IPS-18c (cell line): Measurements from ENCODE around the gene ZNF735.
"Not testable (repeated sequence)": the region's sequence is repeated elsewhere in the genome, so short reads cannot be mapped to it uniquely, and the experiment has no call there.

Source experiments
- H3K4me3 ChIP-seq: 2 replicates; pipeline ENCODE4 v1.7.0; 2013; ENCODE audit warnings: low read depth, mild to moderate bottlenecking, low read length, moderate library complexity; ENCODE audit not compliant: insufficient read depth
- H3K9me3 ChIP-seq: one replicate; pipeline ENCODE4 v1.6.1; 2013; ENCODE audit warnings: mild to moderate bottlenecking, low read length, moderate library complexity; ENCODE audit not compliant: control insufficient read depth, insufficient read depth

The ZNF735 gene

DNA sequence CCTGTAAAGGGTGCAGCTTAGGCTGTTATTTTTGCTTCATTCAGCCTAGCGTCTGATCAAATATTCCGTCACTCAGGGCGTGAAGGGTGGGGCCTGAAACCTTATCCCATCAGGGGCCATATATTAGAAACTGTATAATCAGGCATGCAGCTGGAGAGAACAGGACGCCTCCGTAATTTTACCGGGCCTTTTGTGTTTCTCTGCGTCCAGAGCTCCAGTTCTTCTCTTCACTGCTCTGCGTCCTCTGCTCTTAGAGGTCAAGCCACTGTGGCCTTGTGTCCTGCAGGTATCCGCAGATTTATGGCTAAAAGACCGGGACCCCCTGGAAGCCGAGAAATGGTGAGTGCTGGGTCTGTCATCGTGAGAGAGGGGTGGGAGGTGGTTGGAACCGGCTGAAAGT is at the start of gene ZNF735:
Gene ZNF735 (plus strand): TSS at position 301 of the 400 bp plus-strand sequence. CDS start 0 bp downstream, at position 301.
- no peak within 1 kb of the TSS for H3K4me3 ChIP-seq
- H3K9me3 ChIP-seq = peaks cover 25% of the 10 kb centered on the region

DNA sequence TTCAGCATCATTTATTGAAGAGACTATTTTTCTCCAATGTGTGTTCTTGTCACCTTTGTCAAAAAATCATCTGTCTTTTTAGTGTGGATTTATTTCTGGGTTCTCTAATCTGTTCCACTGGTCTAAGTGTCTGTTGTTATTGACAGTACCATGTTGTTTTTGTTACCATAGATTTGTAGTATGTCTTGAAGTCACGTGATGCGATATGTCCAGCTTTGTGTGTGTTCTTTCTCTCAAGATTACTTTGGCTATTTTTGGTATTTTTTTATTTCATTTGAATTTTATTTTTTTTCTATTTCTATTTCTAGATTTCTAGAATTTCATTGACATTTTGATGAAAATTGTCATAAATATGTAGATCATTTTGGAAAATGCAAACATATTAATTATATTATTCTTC is 36.0 kb upstream of the ZNF735 start:
- H3K4me3 ChIP-seq = not testable (repeated sequence)
- peaks cover 10% of the 10 kb centered on the region for H3K9me3 ChIP-seq

DNA sequence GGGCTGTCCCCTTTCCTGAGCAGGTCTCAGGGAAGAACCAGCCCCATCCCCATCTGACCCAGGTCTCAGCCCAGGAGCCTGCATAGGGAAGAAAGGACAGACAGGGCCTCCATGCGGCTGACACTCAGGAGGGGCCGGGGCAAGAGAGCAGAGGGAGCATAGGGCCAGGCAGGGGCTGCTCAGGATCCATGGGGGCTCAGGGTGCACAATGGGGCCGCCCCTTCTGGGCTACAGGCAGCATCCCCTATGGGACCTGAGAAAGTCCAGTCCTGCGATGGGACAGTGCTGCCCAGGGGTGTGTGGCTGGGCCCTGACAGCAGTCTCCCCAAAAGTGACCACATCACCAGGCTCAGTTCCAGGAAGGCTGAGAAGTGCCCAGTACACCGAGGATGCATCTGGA is 32.7 kb upstream of the ZNF735 start:
- peaks cover 8% of the 10 kb centered on the region for H3K9me3 ChIP-seq
- H3K4me3 ChIP-seq = no peak overlapping the region

DNA sequence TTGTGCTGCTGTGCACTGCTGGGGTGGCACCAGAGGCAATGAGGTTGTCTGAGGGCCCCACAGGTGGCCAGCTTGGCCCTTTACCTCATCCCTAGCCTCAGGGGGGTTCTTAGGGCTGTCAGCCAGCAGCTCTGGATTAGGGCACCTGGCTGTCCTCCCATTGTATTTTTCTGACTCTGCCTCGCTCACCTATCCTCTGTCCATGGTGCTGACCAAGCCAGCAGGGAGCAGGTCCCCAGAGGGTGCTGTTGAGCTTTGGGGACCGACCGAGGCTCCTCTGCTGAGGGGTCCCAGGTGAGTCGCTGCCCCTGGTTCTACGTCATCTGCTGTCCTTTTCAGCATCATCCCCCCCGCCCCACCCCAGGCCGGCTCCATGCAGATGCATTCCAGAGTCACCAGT is 32.1 kb upstream of the ZNF735 start:
- Histone ChIP-seq H3K9me3 (peaks cover 9% of the 10 kb centered on the region), H3K4me3 (no peak overlapping the region)

DNA sequence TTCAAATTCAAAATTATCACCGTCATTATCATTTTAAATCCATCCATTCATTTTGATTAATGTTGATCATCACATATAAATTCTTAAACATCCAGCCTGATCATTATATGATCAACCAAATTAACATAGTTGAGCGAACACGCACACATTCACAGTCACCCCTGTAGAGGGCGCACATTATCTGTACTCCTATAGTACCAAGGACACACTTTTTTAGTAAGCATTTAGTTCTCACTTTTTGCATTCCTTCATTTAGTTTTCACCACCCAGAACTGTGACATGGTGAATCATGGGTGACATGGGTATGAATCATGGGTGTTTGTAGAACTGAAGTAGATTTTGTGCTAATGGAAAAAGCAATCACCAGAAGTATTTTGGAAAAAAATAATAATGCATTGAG is 26.0 kb upstream of the ZNF735 start:
- Histone ChIP-seq H3K4me3 (no peak overlapping the region), H3K9me3 (peaks cover 20% of the 10 kb centered on the region)

DNA sequence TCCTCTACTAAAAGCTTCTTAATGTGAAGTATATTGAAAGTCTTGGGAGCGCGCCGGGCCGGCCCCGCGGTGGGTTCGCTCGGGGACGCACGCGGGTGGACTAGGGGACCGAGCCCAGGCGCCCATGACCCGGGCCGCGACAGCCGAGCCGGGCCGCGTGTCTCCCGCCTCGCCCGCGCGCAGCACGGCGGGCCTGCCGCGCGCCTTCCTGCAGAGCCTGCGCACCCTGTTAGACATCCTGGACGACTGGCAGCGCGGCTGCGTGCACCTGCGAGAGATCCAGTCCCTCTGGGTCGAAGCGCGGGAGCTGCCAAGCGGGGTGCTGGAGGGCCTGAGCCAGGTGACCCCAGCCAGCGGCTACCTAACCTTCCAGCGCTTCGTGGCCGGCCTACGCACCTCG is 25.4 kb upstream of the ZNF735 start:
- H3K9me3 ChIP-seq = peaks cover 20% of the 10 kb centered on the region

DNA sequence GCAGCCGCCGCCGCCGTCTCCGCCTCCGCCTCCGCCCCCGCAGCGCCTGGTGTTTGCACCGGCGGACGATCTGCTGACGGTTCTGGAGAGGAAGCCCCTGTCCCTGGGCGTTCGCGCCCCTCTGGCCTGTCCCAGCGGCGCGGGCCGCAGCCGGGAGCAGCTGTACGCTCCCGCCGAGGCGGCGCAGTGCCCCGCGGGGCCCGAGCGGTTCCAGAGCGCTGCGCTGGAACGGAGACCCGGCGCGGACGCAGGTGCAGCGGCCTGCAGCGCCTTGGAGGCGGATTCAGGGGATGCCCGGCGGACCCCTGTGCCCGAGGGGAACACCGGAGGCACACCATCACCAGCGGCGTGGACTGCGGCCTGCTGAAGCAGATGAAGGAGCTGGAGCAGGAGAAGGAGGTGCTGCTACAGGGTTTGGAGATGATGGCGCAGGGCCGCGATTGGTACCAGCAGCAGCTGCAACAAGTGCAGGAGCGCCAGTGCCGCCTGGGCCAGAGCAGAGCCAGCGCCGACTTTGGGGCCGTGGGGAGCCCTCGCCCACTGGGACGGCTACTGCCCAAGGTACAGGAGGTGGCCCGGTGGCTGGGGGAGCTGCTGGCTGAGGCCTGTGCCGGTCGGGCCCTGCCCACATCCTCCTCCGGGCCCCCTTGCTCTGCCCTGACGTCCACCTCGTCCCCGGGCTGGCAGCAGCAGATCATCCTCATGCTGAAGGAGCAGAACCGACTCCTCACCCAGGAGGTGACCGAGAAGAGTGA is 24.8 kb upstream of the ZNF735 start:
- Histone ChIP-seq H3K9me3 (peaks cover 20% of the 10 kb centered on the region), H3K4me3 (no peak overlapping the region; the same call in 1 of the 2 replicates)

More for the DNA sequence above, 25.4 kb upstream of the ZNF735 start:
- H3K4me3 ChIP-seq = no peak overlapping the region

DNA sequence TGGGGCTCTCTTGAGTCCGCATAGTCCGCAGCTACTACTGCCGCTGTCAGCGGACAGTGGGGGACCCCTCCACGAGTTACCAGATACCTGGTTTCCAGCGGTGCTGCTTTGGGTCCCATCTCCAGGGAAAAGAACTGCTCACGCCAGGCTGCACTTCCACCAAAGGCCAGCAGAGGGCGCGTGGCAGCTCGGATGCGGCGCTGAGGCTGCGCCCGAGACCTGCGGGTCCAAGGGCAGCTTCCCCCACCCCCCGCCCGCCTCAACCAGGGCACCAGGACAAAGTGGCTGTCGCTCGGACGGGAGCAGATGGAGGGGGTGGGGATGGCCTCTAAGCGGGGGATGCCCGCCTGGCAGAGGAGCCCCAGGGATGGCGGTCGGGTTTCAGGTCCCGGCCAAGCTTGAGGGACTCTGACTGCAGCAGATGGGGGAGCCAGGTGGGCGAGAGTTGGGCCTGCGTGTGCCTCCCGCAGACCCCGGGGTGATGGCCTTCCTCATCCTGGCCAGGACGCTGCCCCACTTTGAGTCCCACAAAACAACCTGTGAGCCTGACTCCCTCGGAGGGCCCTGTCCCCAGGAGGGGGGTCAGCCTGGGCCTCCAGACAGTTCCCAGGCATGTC is 23.8 kb upstream of the ZNF735 start:
- H3K9me3 ChIP-seq = peaks cover 22% of the 10 kb centered on the region
- no peak overlapping the region; the same call in 1 of the 2 replicates for H3K4me3 ChIP-seq

DNA sequence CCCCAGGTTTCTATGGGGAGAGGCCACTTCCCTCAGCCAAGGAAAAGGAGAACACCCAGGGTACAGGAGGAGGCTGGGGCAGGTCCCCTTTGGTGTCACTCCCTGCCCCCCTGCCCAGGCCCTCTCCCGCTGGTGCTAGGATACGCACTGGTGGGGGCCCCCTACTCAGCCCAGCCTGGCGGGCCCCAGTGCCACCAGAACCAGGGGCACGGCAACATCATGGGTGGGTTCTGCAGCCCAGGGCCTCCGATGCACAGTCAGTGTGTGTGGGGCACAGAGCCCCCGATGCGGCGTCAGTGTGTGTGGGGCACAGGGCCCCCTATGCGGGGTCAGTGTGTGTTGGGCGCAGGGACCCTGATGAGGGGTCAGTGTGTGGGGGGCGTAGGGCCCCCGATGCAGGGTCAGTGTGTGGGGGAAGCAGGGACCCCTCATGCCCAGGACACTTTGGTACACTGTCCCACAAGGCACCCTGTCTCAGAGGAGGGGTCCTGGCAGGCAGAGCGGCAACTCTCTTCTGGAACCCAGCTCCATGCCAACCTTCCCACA is 23.1 kb upstream of the ZNF735 start:
- peaks cover 22% of the 10 kb centered on the region for H3K9me3 ChIP-seq
- H3K4me3 ChIP-seq = peak overlapping the region; percentile 15; the same call in 1 of the 2 replicates

DNA sequence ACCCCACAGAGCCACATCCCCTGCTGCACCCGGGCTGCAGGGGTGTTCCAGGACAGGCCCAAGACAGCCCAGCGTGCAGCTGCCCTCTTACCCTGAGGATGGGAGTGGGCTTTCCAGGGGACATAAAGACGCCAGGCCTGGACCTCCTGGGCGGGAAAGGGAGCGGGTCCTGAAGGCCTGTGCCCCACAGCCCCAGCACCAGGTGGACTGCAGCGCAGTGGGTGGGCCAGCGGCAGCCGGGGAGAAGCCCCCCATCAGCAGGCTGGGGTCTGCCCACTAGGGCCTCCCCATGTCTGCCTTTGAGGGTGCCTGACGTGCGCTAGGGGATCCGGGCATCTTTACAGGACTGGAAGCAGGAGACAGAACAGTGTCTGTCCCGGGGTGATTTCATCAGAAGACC is 22.6 kb upstream of the ZNF735 start:
- Histone ChIP-seq H3K9me3 (peaks cover 22% of the 10 kb centered on the region), H3K4me3 (peak overlapping the region; percentile 15; the same call in 1 of the 2 replicates)

DNA sequence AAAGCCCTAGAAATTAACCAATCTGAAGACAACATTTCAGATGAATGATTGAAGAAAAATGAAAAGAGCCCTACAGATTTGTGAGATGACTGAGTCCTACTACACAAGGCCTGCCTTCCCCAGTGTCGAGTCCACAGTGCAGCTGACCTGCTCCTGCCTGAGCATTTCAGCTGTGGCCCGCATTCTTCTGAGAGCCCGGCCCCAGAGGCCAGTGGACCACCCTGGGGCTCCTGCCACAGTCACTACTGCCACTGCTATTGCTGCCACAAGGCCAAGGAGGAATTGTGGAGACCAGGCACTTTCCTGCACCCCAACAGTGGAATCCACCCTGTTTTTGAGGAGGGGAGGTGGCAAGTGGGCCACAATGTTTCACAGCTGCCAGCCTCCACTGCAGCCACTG is 19.6 kb upstream of the ZNF735 start:
- H3K9me3 ChIP-seq = peaks cover 16% of the 10 kb centered on the region
- no peak overlapping the region for H3K4me3 ChIP-seq

DNA sequence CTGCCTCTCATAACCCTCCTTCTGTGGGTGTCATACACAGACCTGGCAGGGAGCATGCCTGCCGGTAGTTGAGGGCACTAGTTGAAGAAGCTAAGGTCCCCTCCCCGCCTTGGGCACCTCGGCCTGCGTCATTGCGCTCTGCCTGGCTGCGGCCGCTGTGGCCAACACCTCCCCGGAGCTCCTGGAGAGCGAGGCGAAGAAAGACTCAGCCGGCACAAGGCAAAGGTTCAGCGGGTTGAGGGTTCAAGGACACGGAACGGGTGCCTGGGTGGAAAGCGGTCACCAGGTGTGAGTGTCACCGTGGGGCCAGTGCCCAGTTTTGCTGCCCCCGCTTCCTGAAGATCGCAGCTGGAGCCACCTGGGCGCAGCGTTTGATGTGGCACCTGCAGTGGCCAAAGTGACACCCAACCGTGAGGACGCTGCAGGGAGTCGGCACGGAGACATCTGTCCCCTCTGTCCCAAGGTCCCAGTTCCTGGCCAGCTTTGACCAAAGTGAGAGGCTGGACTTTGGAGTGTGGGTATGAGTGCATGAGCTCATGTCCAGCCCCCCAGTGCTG is 14.8 kb upstream of the ZNF735 start:
- peaks cover 13% of the 10 kb centered on the region for H3K9me3 ChIP-seq
- peak overlapping the region; percentile 15; the same call in 1 of the 2 replicates for H3K4me3 ChIP-seq

DNA sequence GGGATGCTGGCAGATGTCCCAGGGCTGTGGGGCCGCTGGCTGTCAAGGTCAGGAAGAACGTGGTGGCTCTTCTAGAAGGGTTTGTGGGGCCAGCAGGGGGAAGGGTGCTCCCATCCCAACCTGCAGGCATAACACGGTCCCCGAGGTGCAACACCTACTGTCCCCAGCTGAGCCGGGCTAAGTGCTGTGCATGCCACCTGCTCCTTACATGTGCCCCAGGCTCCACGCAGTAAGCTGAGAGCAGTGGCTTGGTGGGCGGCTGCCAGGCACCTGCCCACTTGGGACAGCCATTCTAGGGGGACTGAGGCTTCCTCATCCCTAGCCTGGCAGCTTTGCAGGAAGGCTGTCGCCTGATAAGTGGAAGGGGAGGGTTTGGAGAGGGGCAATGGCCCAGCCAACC is 14.2 kb upstream of the ZNF735 start:
- Histone ChIP-seq H3K4me3 (0 out of 2 replicates have a peak overlapping the region, but pooled peaks have one; percentile 15), H3K9me3 (peaks cover 12% of the 10 kb centered on the region)

DNA sequence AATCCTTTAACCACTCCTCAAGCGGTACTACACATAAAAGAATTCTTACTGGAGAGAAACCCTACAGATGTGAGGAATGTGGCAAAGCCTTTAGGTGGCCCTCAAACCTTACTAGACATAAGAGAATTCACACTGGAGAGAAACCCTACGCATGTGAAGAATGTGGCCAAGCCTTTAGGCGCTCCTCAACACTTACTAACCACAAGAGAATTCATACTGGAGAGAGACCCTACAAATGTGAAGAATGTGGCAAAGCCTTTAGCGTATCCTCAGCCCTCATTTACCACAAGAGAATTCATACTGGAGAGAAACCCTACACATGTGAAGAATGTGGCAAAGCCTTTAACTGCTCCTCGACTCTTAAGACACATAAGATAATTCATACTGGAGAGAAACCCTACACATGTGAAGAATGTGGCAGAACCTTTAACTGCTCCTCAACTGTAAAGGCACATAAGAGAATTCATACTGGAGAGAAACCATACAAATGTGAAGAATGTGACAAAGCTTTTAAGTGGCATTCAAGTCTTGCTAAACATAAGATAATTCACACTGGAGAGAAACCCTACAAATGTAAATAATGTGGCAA is 12.8 kb downstream of the ZNF735 start:
- H3K9me3 ChIP-seq = peaks cover 13% of the 10 kb centered on the region
- not testable (repeated sequence) for H3K4me3 ChIP-seq

DNA sequence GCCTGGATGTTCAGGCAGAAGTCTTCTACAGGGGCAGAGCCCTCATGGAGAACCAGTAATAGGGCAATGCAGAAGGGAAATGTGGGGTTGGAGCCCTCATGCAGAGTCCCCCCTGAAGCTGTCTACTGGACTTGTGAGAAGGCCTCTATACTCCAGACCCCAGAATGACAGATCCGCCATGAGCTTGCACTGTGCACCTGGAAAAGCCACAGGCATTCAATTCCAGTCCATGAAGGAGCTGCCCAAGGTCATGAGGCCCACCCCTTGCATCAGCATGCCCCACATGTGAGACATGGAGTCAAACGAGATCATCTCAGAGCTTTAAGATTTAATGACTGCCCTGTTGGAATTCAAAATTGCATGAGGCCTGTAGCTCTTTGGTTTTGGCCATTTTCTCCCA is 16.4 kb downstream of the ZNF735 start:
- no peak overlapping the region for H3K4me3 ChIP-seq
- peaks cover 24% of the 10 kb centered on the region for H3K9me3 ChIP-seq

DNA sequence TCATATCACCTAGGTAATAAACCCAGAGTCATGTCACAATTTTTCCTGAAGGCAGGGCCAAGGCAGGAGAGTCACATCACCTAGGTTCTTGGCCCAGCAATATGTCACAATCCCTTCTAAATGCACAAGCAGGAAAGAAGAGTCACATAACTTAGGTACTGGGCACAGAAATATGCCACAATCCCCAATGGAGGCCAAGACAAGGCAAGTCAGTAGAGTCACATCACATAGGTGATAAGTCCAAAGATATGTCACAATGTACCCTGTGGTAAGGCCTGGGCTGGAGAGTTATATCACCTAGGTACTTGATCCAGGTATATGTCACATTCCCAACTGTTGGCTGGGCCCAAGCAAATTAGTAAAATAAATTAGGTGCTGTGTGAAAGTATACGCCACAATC is 21.2 kb downstream of the ZNF735 start, which contains the start of gene ZNF679:
Gene ZNF679 (plus strand): TSS at position 301 of the 400 bp plus-strand sequence. CDS start 20,644 bp downstream, outside the sequence.
- H3K4me3 ChIP-seq = not testable (repeated sequence)
- peaks cover 37% of the 10 kb centered on the region for H3K9me3 ChIP-seq

DNA sequence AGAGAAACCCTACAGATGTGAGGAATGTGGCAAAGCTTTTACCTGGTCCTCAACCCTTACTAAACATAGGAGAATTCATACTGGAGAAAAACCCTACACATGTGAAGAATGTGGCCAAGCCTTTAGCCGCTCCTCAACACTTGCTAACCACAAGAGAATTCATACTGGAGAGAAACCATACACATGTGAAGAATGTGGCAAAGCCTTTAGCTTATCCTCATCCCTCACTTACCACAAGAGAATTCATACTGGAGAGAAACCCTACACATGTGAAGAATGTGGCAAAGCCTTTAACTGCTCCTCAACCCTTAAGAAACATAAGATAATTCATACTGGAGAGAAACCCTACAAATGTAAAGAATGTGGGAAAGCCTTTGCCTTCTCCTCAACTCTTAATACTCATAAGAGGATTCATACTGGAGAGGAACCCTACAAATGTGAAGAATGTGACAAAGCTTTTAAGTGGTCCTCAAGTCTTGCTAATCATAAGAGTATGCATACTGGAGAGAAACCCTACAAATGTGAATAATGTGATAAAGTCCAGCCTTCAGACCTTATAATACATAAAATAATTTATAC is 59.4 kb downstream of the ZNF735 start:
- Histone ChIP-seq H3K9me3 (peaks cover 10% of the 10 kb centered on the region), H3K4me3 (no peak overlapping the region; the same call in 1 of the 2 replicates)
